Activated CD4-positive, alpha-beta T cell treated with anti-CD3 and anti-CD28 coated beads for 4 hours (primary cell): Measurements from ENCODE around the gene CALY.
"Not testable (repeated sequence)": the region's sequence is repeated elsewhere in the genome, so short reads cannot be mapped to it uniquely, and the experiment has no call there.

ENCODE experiments used
- DNase-seq, 2 donors: peaks; one replicate each; pipeline ENCODE4 v3.0.0-alpha.2; 2020

CALY gene

GRCh38 chr10:133336577-133337369 is at the start of gene CALY:
Gene CALY (minus strand): TSS chr10:133336896. CDS start chr10:133328989, 7,907 bp downstream.
- peak; percentile 75 to 84 for DNase-seq

GRCh38 chr10:133385214-133385613 is 48.5 kb upstream of the CALY start:
- DNase-seq = no peak

GRCh38 chr10:133384071-133384470 is 47.4 kb upstream of the CALY start:
- no peak for DNase-seq

GRCh38 chr10:133383551-133383950 is 46.9 kb upstream of the CALY start:
- no peak for DNase-seq

GRCh38 chr10:133381036-133381435 is 44.3 kb upstream of the CALY start:
- no peak for DNase-seq

GRCh38 chr10:133379801-133380666 is 43.3 kb upstream of the CALY start:
- DNase-seq = no peak

GRCh38 chr10:133379152-133379800 is 42.6 kb upstream of the CALY start, which contains the start of gene PAOX:
Gene PAOX (plus strand): TSS chr10:133379262. CDS start chr10:133379317, 55 bp downstream.
- DNase-seq = peak; percentile 57 to 60

GRCh38 chr10:133378251-133379096 is 41.8 kb upstream of the CALY start:
- peak; percentile 55 to 64 for DNase-seq

- DNase-seq = no peak
Observed at GRCh38 chr10:133377818-133378250, 41.1 kb upstream of the CALY start.

GRCh38 chr10:133377025-133377817 is 40.5 kb upstream of the CALY start:
- no peak for DNase-seq

GRCh38 chr10:133376183-133376582 is 39.5 kb upstream of the CALY start:
- DNase-seq = not testable (repeated sequence)

- no peak for DNase-seq
Observed at GRCh38 chr10:133375357-133376115, 38.8 kb upstream of the CALY start.

GRCh38 chr10:133373174-133374090 is 36.7 kb upstream of the CALY start, which contains the start of gene ECHS1:
Gene ECHS1 (minus strand): TSS chr10:133373354. CDS start chr10:133373333, 21 bp downstream.
- DNase-seq = peak; percentile 91 to 94

GRCh38 chr10:133372507-133372906 is 35.8 kb upstream of the CALY start:
- no peak for DNase-seq

GRCh38 chr10:133370030-133370786 is 33.5 kb upstream of the CALY start:
- no peak for DNase-seq

- no peak for DNase-seq
Observed at GRCh38 chr10:133368153-133368552, 31.5 kb upstream of the CALY start.

- DNase-seq = not testable (repeated sequence)
Observed at GRCh38 chr10:133367461-133367860, 30.8 kb upstream of the CALY start.

- no peak for DNase-seq
Observed at GRCh38 chr10:133366751-133367150, 30.1 kb upstream of the CALY start.

GRCh38 chr10:133366130-133366478 is 29.4 kb upstream of the CALY start:
- no peak for DNase-seq
